GM12892 (cell line): ENCODE results near the gene MLPH.

Experiments used
- DNase-seq: peaks from one replicate; pipeline ENCODE4 v3.0.0; 2011; ENCODE audit not compliant: insufficient read length
- FAIRE-seq: peaks from 2 replicates; lab custom pipeline; 2011; peaks lifted over from hg19 to GRCh38; lab: Jason Lieb, UNC
- POLR2A ChIP-seq: IDR thresholded peaks from 2 replicates; pipeline ENCODE4 v1.6.1; 2011; ENCODE audit warnings: low read depth, low read length, control low read depth
- POLR2AphosphoS5 ChIP-seq: IDR thresholded peaks from 2 replicates; pipeline ENCODE4 v1.6.1; 2011; ENCODE audit warnings: low read depth, low read length, control low read depth
- TAF1 ChIP-seq: IDR thresholded peaks from 2 replicates; pipeline ENCODE4 v1.6.1; 2011; ENCODE audit warnings: low read depth, mild to moderate bottlenecking, control low read depth, low read length, borderline replicate concordance

Gene MLPH

GRCh38 chr2:237572742-237573101, 85.7 kb downstream of the MLPH start:
- no peak for DNase-seq
- TF ChIP-seq POLR2AphosphoS5: no peak
- no peak for FAIRE-seq

GRCh38 chr2:237573721-237574415, 86.8 kb downstream of the MLPH start:
- DNase-seq (no peak), FAIRE-seq (no peak)
- TF ChIP-seq POLR2A: no peak
- TF ChIP-seq POLR2AphosphoS5: no peak
- no peak for TF ChIP-seq TAF1

GRCh38 chr2:237574467-237574866, 87.4 kb downstream of the MLPH start:
- TF ChIP-seq POLR2A: no peak
- no peak for TF ChIP-seq TAF1
- no peak for TF ChIP-seq POLR2AphosphoS5
- FAIRE-seq (no peak), DNase-seq (no peak)

GRCh38 chr2:237574894-237575868, 88.1 kb downstream of the MLPH start:
- DNase-seq (no peak), FAIRE-seq (no peak)
- TF ChIP-seq POLR2A: no peak
- no peak for TF ChIP-seq TAF1
- no peak for TF ChIP-seq POLR2AphosphoS5

GRCh38 chr2:237575869-237576862, 89.1 kb downstream of the MLPH start:
- DNase-seq (no peak), FAIRE-seq (no peak)
- no peak for TF ChIP-seq POLR2AphosphoS5
- no peak for TF ChIP-seq POLR2A
- TF ChIP-seq TAF1: no peak

- no peak for DNase-seq
- no peak for TF ChIP-seq POLR2AphosphoS5
- TF ChIP-seq TAF1: no peak
- no peak for TF ChIP-seq POLR2A
- no peak for FAIRE-seq
These were observed 89.9 kb downstream of the MLPH start for GRCh38 chr2:237576974-237577373.

- DNase-seq: no peak
- FAIRE-seq: no peak
- no peak for TF ChIP-seq TAF1
- TF ChIP-seq POLR2A: no peak
- TF ChIP-seq POLR2AphosphoS5: no peak
These were observed 90.4 kb downstream of the MLPH start for GRCh38 chr2:237577458-237577857.

- DNase-seq (no peak), FAIRE-seq (no peak)
- no peak for TF ChIP-seq POLR2A
- TF ChIP-seq POLR2AphosphoS5: no peak
- TF ChIP-seq TAF1: no peak
These were observed 91.2 kb downstream of the MLPH start for GRCh38 chr2:237577956-237578870.

- TF ChIP-seq TAF1: no peak
- no peak for TF ChIP-seq POLR2A
- no peak for TF ChIP-seq POLR2AphosphoS5
- FAIRE-seq: no peak
- no peak for DNase-seq
These were observed 94.3 kb downstream of the MLPH start for GRCh38 chr2:237581326-237581725.
